Parathyroid adenoma (tissue), 2 donors: ENCODE measurements around the gene SATB2.
A peak's percentile ranks its signal among the peaks of the same experiment; 100 is the strongest.

Experiments used
- H2AFZ ChIP-seq: fragments of 300-600 bp; sonication (generic); one replicate; pipeline ENCODE4 v1.7.0; 2017; ENCODE audit warnings: antibody characterized with exemption, mild to moderate bottlenecking
- H3K27ac ChIP-seq: fragments of 300-600 bp; sonication (generic); one replicate; pipeline ENCODE4 v1.7.0; 2017
- H3K27me3 ChIP-seq: fragments of 300-600 bp; sonication (generic); one replicate; pipeline ENCODE4 v1.7.0; 2017; ENCODE audit warnings: low read length; ENCODE audit not compliant: control insufficient read depth, insufficient read depth
- H3K36me3 ChIP-seq: fragments of 300-600 bp; sonication (generic); one replicate; pipeline ENCODE4 v1.7.0; 2017; ENCODE audit warnings: low read length; ENCODE audit not compliant: control insufficient read depth, insufficient read depth
- H3K4me1 ChIP-seq: fragments of 300-600 bp; sonication (generic); one replicate; pipeline ENCODE4 v1.7.0; 2017; ENCODE audit warnings: control low read depth
- H3K4me2 ChIP-seq: fragments of 300-600 bp; sonication (generic); one replicate; pipeline ENCODE4 v1.7.0; 2017; ENCODE audit warnings: low read length
- H3K4me3 ChIP-seq: fragments of 300-600 bp; sonication (generic); one replicate; pipeline ENCODE4 v1.7.0; 2017; ENCODE audit warnings: low read depth, low read length
- H3K79me2 ChIP-seq: fragments of 300-600 bp; sonication (generic); one replicate; pipeline ENCODE4 v1.7.0; 2017; ENCODE audit warnings: control low read depth
- H3K9ac ChIP-seq: fragments of 300-600 bp; sonication (generic); one replicate; pipeline ENCODE4 v1.7.0; 2017; ENCODE audit warnings: mild to moderate bottlenecking
- H3K9me3 ChIP-seq: fragments of 300-600 bp; sonication (generic); one replicate; pipeline ENCODE4 v1.7.0; 2017; ENCODE audit warnings: low read length; ENCODE audit not compliant: control insufficient read depth
- CTCF ChIP-seq: fragments of 300-600 bp; sonication (generic); IDR thresholded peaks from one replicate; pipeline ENCODE4 v1.7.0; 2017; ENCODE audit warnings: antibody characterized with exemption, mild to moderate bottlenecking
- donor health status: primary hyperparathyroidism.

Gene SATB2

GRCh38 chr2:199458009-199458805, 468 bp upstream of the SATB2 start:
- Histone ChIP-seq H3K36me3 (no peaks in the 10 kb centered on the region), H3K79me2 (no peaks in the 10 kb centered on the region), H3K27me3 (peaks cover 15% of the 10 kb centered on the region), H3K4me1 (no peaks in the 10 kb centered on the region), H3K9me3 (peaks cover 7% of the 10 kb centered on the region), H3K27ac (no peak overlapping the region), H2AFZ (peak overlapping the region; percentile 99), H3K4me3 (peak overlapping the region; percentile 90), H3K9ac (no peak overlapping the region), H3K4me2 (peak overlapping the region; percentile 93)
- no peak for TF ChIP-seq CTCF

- no peak overlapping the region for H3K9ac ChIP-seq
- peak overlapping the region; percentile 21 for H3K4me2 ChIP-seq
- H3K4me3 ChIP-seq, result no peak overlapping the region
- no peaks in the 10 kb centered on the region for H3K36me3 ChIP-seq
- no peak overlapping the region for H3K27ac ChIP-seq
- H3K27me3 ChIP-seq, result peaks cover 11% of the 10 kb centered on the region
- H3K79me2 ChIP-seq, result no peaks in the 10 kb centered on the region
- H3K9me3 ChIP-seq, result peaks cover 7% of the 10 kb centered on the region
- no peak for TF ChIP-seq CTCF
- no peak overlapping the region for H2AFZ ChIP-seq
- no peaks in the 10 kb centered on the region for H3K4me1 ChIP-seq
Measured at GRCh38 chr2:199456383-199457146, 1.2 kb downstream of the SATB2 start.

- Histone ChIP-seq H3K4me1 (no peaks in the 10 kb centered on the region), H3K36me3 (no peaks in the 10 kb centered on the region), H3K27ac (no peak overlapping the region), H3K4me2 (no peak overlapping the region), H3K4me3 (no peak overlapping the region), H3K79me2 (no peaks in the 10 kb centered on the region), H3K9me3 (no peaks in the 10 kb centered on the region), H3K27me3 (peaks cover 7% of the 10 kb centered on the region), H2AFZ (no peak overlapping the region), H3K9ac (no peak overlapping the region)
- no peak for TF ChIP-seq CTCF
Measured at GRCh38 chr2:199455545-199456382, 2.0 kb downstream of the SATB2 start.

GRCh38 chr2:199455210-199455544, 2.6 kb downstream of the SATB2 start:
- no peak for TF ChIP-seq CTCF
- Histone ChIP-seq H3K4me2 (no peak overlapping the region), H3K4me1 (no peaks in the 10 kb centered on the region), H3K27ac (no peak overlapping the region), H2AFZ (no peak overlapping the region), H3K4me3 (no peak overlapping the region), H3K9ac (no peak overlapping the region), H3K79me2 (no peaks in the 10 kb centered on the region), H3K9me3 (no peaks in the 10 kb centered on the region), H3K36me3 (no peaks in the 10 kb centered on the region), H3K27me3 (peaks cover 7% of the 10 kb centered on the region)
